A673 (cell line): ENCODE data around the gene CD74.

Experiments used
- EZH2 ChIP-seq: fragments of 200-600 bp; sonication (generic); IDR thresholded peaks from 2 replicates; pipeline ENCODE4 v1.6.1; 2017; ENCODE audit warnings: borderline replicate concordance, low read depth, mild to moderate bottlenecking, mixed read lengths, antibody characterized with exemption, low read length; ENCODE audit not compliant: poor library complexity, severe bottlenecking
- TF ChIP-seq, protein P1 (sequence below): fragments of 300-800, 200-600 bp; sonication (generic); conservative IDR thresholded peaks from 2 replicates; pipeline ENCODE4 v1.5.1; 2017; ENCODE audit warnings: low read depth, mild to moderate bottlenecking, antibody characterized with exemption, low read length, moderate library complexity, mixed read lengths

DNA sequence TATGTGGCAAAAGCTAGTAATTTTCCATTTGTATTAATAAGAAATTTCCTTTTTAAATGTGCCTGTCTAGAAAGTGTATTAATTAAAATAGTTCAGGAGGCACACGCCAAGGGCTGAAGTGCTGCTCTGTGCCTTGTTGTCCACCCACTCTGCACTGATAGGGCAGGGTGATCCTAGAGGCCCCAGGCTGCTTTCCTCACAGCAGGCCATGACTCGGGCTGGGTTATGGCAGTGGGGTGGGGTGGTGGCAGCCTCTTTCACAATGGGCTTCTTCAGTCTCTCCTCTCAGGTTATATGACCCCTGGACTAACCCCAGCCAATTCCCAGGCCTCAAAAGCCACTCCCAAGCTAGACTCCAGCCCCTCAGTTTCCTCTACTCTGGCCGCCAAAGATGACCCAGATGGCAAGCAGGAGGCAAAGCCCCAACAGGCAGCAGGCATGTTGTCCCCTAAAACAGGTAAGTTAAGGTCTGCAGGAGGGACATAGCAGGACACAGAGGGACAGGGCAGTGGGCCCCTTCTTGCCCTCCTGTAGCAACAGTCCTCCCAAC lies 19.5 kb downstream of the CD74 start:
- no peak for TF ChIP-seq EZH2
- TF ChIP-seq, protein P1, sequence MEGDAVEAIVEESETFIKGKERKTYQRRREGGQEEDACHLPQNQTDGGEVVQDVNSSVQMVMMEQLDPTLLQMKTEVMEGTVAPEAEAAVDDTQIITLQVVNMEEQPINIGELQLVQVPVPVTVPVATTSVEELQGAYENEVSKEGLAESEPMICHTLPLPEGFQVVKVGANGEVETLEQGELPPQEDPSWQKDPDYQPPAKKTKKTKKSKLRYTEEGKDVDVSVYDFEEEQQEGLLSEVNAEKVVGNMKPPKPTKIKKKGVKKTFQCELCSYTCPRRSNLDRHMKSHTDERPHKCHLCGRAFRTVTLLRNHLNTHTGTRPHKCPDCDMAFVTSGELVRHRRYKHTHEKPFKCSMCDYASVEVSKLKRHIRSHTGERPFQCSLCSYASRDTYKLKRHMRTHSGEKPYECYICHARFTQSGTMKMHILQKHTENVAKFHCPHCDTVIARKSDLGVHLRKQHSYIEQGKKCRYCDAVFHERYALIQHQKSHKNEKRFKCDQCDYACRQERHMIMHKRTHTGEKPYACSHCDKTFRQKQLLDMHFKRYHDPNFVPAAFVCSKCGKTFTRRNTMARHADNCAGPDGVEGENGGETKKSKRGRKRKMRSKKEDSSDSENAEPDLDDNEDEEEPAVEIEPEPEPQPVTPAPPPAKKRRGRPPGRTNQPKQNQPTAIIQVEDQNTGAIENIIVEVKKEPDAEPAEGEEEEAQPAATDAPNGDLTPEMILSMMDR: no peak
